SHP77 (cell line): ENCODE results near the gene MVB12B.
"Not testable (repeated sequence)": the region's sequence is repeated elsewhere in the genome, so short reads cannot be mapped to it uniquely, and the experiment has no call there.

ENCODE experiments used
- DNase-seq, 2 experiments: peaks; one replicate each; lab custom pipeline; 2025; lab: John Stamatoyannopoulos, UW

MVB12B gene

GRCh38 chr9:126326228-126327005 lies at the start of gene MVB12B:
TSS of gene MVB12B (plus strand) at chr9:126326829. CDS start at chr9:126326930, 101 bp downstream.
- peak; percentile 30 to 33 for DNase-seq

- no peak for DNase-seq
Measured at GRCh38 chr9:126283799-126284465, 42.7 kb upstream of the MVB12B start.

GRCh38 chr9:126285652-126286051 lies 41.0 kb upstream of the MVB12B start:
- DNase-seq, result not testable (repeated sequence)

- DNase-seq, result no peak
Measured at GRCh38 chr9:126287166-126287866, 39.3 kb upstream of the MVB12B start.

- DNase-seq, result no peak
Measured at GRCh38 chr9:126290871-126291270, 35.8 kb upstream of the MVB12B start.

GRCh38 chr9:126291925-126292324 lies 34.7 kb upstream of the MVB12B start:
- no peak for DNase-seq

GRCh38 chr9:126292736-126293521 lies 33.7 kb upstream of the MVB12B start:
- peak in 1 of 2 experiments; percentile 56 for DNase-seq

- peak; percentile 25 to 56 for DNase-seq
Measured at GRCh38 chr9:126293522-126293889, 33.1 kb upstream of the MVB12B start.

- no peak for DNase-seq
Measured at GRCh38 chr9:126294331-126295081, 32.1 kb upstream of the MVB12B start.

- no peak for DNase-seq
Measured at GRCh38 chr9:126295082-126295477, 31.5 kb upstream of the MVB12B start.

- DNase-seq, result no peak
Measured at GRCh38 chr9:126295516-126295915, 31.1 kb upstream of the MVB12B start.

GRCh38 chr9:126295936-126296600 lies 30.6 kb upstream of the MVB12B start:
- no peak for DNase-seq

GRCh38 chr9:126296687-126297086 lies 29.9 kb upstream of the MVB12B start:
- no peak for DNase-seq

- DNase-seq, result no peak
Measured at GRCh38 chr9:126297661-126298060, 29.0 kb upstream of the MVB12B start.

GRCh38 chr9:126298063-126298801 lies 28.4 kb upstream of the MVB12B start:
- DNase-seq, result peak; percentile 27 to 55

GRCh38 chr9:126299706-126300276 lies 26.8 kb upstream of the MVB12B start:
- DNase-seq, result no peak

- no peak for DNase-seq
Measured at GRCh38 chr9:126301196-126301595, 25.4 kb upstream of the MVB12B start.

GRCh38 chr9:126301985-126302603 lies 24.5 kb upstream of the MVB12B start:
- DNase-seq, result peak; percentile 59 to 72

GRCh38 chr9:126302730-126303129 lies 23.9 kb upstream of the MVB12B start:
- DNase-seq, result no peak
